BLaER1 (cell line): ENCODE measurements around the gene TBX5.

ENCODE experiments used
- H3K27ac ChIP-seq: shearing (Covaris generic); formaldehyde crosslinking; 2 replicates; pipeline ENCODE4 v1.8.1; 2022
- H3K27me3 ChIP-seq: shearing (Covaris generic); formaldehyde crosslinking; 2 replicates; pipeline ENCODE4 v1.8.1; 2022
- H3K36me3 ChIP-seq: shearing (Covaris generic); formaldehyde crosslinking; 2 replicates; pipeline ENCODE4 v1.8.1; 2022
- H3K4me1 ChIP-seq: shearing (Covaris generic); formaldehyde crosslinking; 2 replicates; pipeline ENCODE4 v1.8.1; 2022
- H3K4me2 ChIP-seq: shearing (Covaris generic); formaldehyde crosslinking; 2 replicates; pipeline ENCODE4 v1.8.1; 2022
- H3K4me3 ChIP-seq: shearing (Covaris generic); formaldehyde crosslinking; 2 replicates; pipeline ENCODE4 v1.8.1; 2022
- H3K9ac ChIP-seq: shearing (Covaris generic); formaldehyde crosslinking; 2 replicates; pipeline ENCODE4 v1.8.1; 2022
- H3K9me3 ChIP-seq: shearing (Covaris generic); formaldehyde crosslinking; 2 replicates; pipeline ENCODE4 v1.8.1; 2022
- H4K20me1 ChIP-seq: shearing (Covaris generic); formaldehyde crosslinking; 2 replicates; pipeline ENCODE4 v1.8.1; 2022
- Cebpa-rat ChIP-seq: shearing (Covaris generic); IDR thresholded peaks from 2 replicates; pipeline ENCODE4 v1.8.1; 2022

TBX5 gene

DNA sequence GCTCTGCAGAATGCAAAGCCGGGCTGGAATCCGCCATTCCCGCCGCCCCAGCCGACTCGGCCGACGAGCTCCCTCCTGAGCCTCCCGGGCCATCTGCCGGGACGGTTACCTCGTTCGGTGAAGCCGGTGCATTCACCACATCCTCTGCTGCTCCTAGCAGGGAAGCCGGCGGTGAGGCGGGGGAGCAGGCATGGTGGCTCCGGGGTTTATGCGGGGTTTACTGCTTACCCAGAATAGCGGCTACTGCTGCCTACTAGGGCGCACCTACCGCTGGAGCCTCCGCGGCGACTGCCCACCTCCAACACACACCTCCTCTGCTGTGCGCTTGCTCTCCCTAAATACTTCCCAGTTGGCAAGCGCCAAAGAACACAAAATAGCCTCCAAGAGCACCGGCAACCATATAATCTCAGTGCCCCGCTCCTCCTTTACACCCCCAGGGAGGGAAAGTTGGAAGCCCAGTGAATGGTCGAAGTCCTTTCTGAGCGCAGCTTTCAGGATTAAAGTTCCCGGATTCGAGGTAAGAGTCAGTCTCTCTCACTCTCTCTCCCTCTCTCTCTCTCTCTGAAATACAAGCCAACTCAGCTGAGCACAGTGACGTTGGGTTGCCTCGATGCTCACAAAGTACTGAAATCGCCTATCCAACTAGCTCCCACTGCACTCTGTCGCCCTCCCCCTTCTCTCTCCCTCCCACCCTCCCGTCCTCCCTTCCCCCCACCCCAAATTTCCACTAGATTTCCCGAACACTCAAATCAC, at the start of gene TBX5:
Gene TBX5 (minus strand): TSS at position 626 of the 753 bp plus-strand sequence. CDS start 2,246 bp downstream, outside the sequence.
- no peak for TF ChIP-seq Cebpa-rat
- H3K9me3 ChIP-seq, result peaks cover 87% of the 10 kb centered on the region
- H3K27ac ChIP-seq, result no peak within 1 kb of the TSS
- peaks cover 100% of the 10 kb centered on the region for H3K27me3 ChIP-seq
- H4K20me1 ChIP-seq, result peaks cover 83% of the 10 kb centered on the region
- H3K4me1 ChIP-seq, result no peaks in the 10 kb centered on the region
- no peak within 1 kb of the TSS for H3K4me3 ChIP-seq
- no peak within 1 kb of the TSS for H3K9ac ChIP-seq
- H3K4me2 ChIP-seq, result no peak within 1 kb of the TSS
- H3K36me3 ChIP-seq, result no peaks in the 10 kb centered on the region

- Histone ChIP-seq H3K4me1 (no peaks in the 10 kb centered on the region), H3K27ac (no peak overlapping the region), H3K9ac (no peak overlapping the region), H3K36me3 (no peaks in the 10 kb centered on the region), H3K9me3 (peaks cover 17% of the 10 kb centered on the region), H3K4me2 (no peak overlapping the region), H4K20me1 (peaks cover 20% of the 10 kb centered on the region; the same call in 1 of the 2 replicates), H3K4me3 (no peak overlapping the region), H3K27me3 (peaks cover 77% of the 10 kb centered on the region)
- no peak for TF ChIP-seq Cebpa-rat
Measured at GRCh38 chr12:114451657-114452056, 45.7 kb upstream of the TBX5 start.

- Histone ChIP-seq H3K4me1 (no peaks in the 10 kb centered on the region), H3K27ac (no peak overlapping the region), H3K4me2 (no peak overlapping the region), H4K20me1 (peaks cover 20% of the 10 kb centered on the region; the same call in 1 of the 2 replicates), H3K4me3 (no peak overlapping the region), H3K9ac (no peak overlapping the region), H3K27me3 (peaks cover 87% of the 10 kb centered on the region), H3K36me3 (no peaks in the 10 kb centered on the region), H3K9me3 (peaks cover 26% of the 10 kb centered on the region)
- TF ChIP-seq Cebpa-rat, result no peak
Measured at GRCh38 chr12:114450515-114451300, 44.8 kb upstream of the TBX5 start.

DNA sequence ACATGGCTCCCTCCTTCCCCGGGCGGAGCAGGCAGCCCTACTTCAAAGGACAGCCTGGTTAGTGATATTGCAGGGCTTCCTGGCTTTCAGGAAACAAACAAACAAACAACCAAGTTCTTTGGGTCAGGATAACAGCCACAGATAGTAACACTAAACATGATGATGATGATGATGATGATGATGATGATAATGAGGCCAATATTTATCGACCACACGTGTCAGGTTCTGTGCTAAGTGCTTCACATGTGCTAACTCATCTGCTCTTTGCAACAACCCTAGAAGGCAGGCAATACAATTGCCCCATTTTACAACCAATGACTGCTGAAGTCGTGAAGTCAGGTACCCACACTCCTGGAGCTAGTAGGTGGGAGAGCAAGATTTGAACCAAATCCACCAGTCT, 44.1 kb upstream of the TBX5 start:
- H3K9me3 ChIP-seq, result peaks cover 31% of the 10 kb centered on the region
- no peak overlapping the region for H3K4me3 ChIP-seq
- H3K27ac ChIP-seq, result no peak overlapping the region
- no peak for TF ChIP-seq Cebpa-rat
- no peaks in the 10 kb centered on the region for H3K36me3 ChIP-seq
- H3K27me3 ChIP-seq, result peaks cover 92% of the 10 kb centered on the region
- H3K4me1 ChIP-seq, result no peaks in the 10 kb centered on the region
- peaks cover 20% of the 10 kb centered on the region; the same call in 1 of the 2 replicates for H4K20me1 ChIP-seq
- H3K9ac ChIP-seq, result no peak overlapping the region
- H3K4me2 ChIP-seq, result no peak overlapping the region

DNA sequence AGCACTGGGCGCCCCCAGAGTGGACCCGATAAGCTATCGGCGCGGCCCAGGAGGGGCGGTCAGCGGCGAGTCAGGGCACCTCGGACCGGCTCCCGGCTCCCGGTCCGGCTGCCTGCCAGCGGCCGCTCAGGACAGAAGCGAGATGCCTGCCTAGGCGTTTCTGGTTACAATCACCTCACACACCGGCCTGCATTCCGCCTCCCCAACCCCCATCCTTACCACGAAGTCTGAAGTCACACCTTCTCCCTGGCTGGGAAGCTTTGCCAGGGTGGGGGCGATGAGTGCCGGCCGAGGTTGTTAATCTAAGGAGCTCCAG, 42.6 kb upstream of the TBX5 start:
- TF ChIP-seq Cebpa-rat, result no peak
- no peak overlapping the region for H3K9ac ChIP-seq
- H3K27ac ChIP-seq, result no peak overlapping the region
- H4K20me1 ChIP-seq, result peaks cover 26% of the 10 kb centered on the region; the same call in 1 of the 2 replicates
- no peaks in the 10 kb centered on the region for H3K4me1 ChIP-seq
- H3K27me3 ChIP-seq, result peaks cover 95% of the 10 kb centered on the region
- no peaks in the 10 kb centered on the region for H3K36me3 ChIP-seq
- H3K9me3 ChIP-seq, result peaks cover 46% of the 10 kb centered on the region
- H3K4me2 ChIP-seq, result no peak overlapping the region
- H3K4me3 ChIP-seq, result peak overlapping the region; percentile 14; the same call in 1 of the 2 replicates

GRCh38 chr12:114447799-114448617, 42.1 kb upstream of the TBX5 start:
- no peak for TF ChIP-seq Cebpa-rat
- no peak overlapping the region for H3K4me2 ChIP-seq
- H3K4me3 ChIP-seq, result peak overlapping the region; percentile 14; the same call in 1 of the 2 replicates
- H4K20me1 ChIP-seq, result peaks cover 30% of the 10 kb centered on the region; the same call in 1 of the 2 replicates
- peaks cover 47% of the 10 kb centered on the region for H3K9me3 ChIP-seq
- no peak overlapping the region for H3K27ac ChIP-seq
- H3K36me3 ChIP-seq, result no peaks in the 10 kb centered on the region
- no peak overlapping the region for H3K9ac ChIP-seq
- peaks cover 100% of the 10 kb centered on the region for H3K27me3 ChIP-seq
- no peaks in the 10 kb centered on the region for H3K4me1 ChIP-seq

DNA sequence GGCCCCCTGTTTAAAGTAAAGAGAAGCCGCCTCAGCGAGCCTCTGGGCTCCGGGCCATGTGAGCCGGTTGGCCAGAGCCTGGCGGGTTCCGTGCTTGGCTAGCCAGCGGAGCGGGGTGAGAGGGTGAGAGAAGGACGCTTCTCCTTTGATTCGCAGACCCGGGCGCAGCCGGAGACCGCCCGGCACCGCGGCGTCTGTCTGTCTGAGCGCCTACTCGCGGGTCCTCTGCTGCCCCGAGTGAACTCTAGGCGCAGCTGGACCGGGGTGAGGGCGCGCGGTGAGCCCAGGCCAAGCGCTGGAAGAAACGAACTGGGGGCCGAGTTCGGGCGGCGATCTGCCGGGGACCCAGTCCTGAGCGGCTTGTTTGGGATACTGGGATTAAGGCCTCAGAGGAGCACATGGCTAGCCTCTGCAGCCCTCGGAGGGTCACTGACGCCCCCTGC, 41.4 kb upstream of the TBX5 start:
- Histone ChIP-seq H3K9me3 (peaks cover 49% of the 10 kb centered on the region), H3K36me3 (no peaks in the 10 kb centered on the region), H3K4me2 (no peak overlapping the region), H3K9ac (no peak overlapping the region), H3K4me3 (no peak overlapping the region), H4K20me1 (peaks cover 30% of the 10 kb centered on the region; the same call in 1 of the 2 replicates), H3K27me3 (peaks cover 100% of the 10 kb centered on the region), H3K4me1 (no peaks in the 10 kb centered on the region), H3K27ac (no peak overlapping the region)
- TF ChIP-seq Cebpa-rat, result no peak

DNA sequence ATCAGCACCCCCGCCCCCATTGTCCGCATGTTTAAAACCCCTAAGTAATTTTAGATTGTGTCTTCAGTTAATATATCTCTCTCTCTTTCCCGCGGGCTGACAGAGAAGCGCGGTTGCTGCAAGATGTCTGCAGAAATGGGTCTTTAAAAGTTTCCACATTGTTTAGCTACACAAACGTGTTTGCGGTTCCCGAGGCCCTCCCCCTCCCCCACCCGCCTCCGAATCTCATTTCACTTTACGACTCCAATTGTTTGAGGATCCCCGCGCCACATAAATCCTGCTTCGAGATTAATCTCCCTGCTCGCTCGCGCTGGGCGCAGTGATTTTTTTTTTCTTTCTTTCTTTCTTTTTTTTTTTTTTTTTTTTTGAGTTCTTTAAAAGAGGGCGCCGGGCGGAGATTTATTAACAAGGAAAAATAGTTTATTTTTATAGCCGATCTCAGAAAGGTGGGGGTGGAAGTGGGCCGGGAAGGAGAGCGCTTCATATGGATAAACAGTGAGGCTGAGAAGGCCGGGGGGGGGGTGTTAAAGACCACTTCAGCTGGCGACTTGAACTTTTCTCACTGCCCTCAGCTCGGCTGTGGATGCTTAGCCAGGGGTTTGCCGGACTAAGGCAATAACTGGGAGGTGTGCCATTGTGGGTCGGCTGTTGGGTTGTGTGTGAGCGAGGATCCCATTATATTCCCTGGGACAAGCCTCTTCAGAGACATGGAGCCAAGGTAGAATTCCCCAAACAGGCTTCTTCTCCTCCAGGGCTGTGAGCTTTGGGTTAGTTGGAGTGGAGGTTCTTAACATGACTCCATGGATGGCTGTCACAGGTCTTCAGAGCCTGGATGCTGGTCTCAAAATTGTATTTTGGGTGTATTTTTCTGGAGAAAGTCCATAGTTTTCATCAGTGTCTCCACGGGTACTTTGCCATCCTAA, 39.7 kb upstream of the TBX5 start:
- peaks cover 100% of the 10 kb centered on the region for H3K27me3 ChIP-seq
- no peak for TF ChIP-seq Cebpa-rat
- H4K20me1 ChIP-seq, result peaks cover 30% of the 10 kb centered on the region; the same call in 1 of the 2 replicates
- H3K4me1 ChIP-seq, result no peaks in the 10 kb centered on the region
- no peak overlapping the region for H3K9ac ChIP-seq
- no peak overlapping the region for H3K4me3 ChIP-seq
- H3K36me3 ChIP-seq, result no peaks in the 10 kb centered on the region
- H3K9me3 ChIP-seq, result peaks cover 65% of the 10 kb centered on the region
- no peak overlapping the region for H3K27ac ChIP-seq
- H3K4me2 ChIP-seq, result no peak overlapping the region
